ENCODE measurements around the gene NAV3. TPM values are rescaled to one million over a fixed set of nuclear protein-coding genes. Genes with fewer than 3 reads are reported as not detected.

Gene NAV3
- total RNA-seq, 1 experiment from 2014 or later = 6.8 TPM

DNA sequence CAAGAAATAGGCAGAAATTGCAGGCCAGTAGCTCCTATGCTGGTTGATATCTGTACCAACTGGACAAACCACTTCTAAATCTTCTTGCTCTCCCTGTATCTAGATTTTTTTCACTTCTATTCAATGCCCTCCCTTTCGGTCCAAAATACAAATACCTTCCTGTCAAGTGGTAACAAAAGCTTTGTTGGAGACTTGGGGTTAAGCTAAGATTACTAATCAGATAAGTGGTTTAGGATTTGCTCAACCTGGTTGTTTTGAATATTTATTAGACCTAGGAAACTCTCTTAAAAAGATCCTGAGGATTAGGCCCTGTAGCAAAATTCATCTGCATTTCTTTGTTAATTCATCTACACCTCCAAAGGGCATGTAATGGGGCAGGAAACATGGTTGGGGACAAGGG lies 410.1 kb downstream of the NAV3 start:
- ChIA-PET CTCF (no interaction called here), POLR2A (ENCODE audit: unreplicated experiment) (no interaction called here)
- DNase-seq (no peak), ATAC-seq (no peak)
- Histone ChIP-seq H4K20me1 (ENCODE audit: low read length) (no peaks in the 10 kb centered on the region), H3K9me3 (ENCODE audit: low read length) (no peaks in the 10 kb centered on the region), H3K27ac (ENCODE audit: low read length) (no peak overlapping the region), H3K4me1 (ENCODE audit: insufficient read depth, low read length) (no peaks in the 10 kb centered on the region), H3K4me3 (ENCODE audit: low read length) (no peak overlapping the region), H3K9me2 (replicated peaks; ENCODE audit: low read length) (no peaks in the 10 kb centered on the region), H3K4me2 (ENCODE audit: low read length) (no peak overlapping the region), H3K36me3 (ENCODE audit: low read depth, low read length) (no peaks in the 10 kb centered on the region), H2AFZ (ENCODE audit: low read length) (no peak overlapping the region), H3K27me3 (ENCODE audit: low read length) (no peaks in the 10 kb centered on the region), H3F3A (ENCODE audit: low read length, unreplicated experiment) (no peaks in the 10 kb centered on the region), H3K9ac (ENCODE audit: low read length) (no peak overlapping the region), H3K79me2 (ENCODE audit: low read length) (no peaks in the 10 kb centered on the region)
- no TSS peak for BruUV-seq (replicated peaks)
- TF ChIP-seq EZH2phosphoT487 (IDR thresholded peaks at IDR 0.05; ENCODE audit: borderline replicate concordance, low read length) = no peak
- no peak for TF ChIP-seq EZH2 (IDR thresholded peaks at IDR 0.05; ENCODE audit: low read length, unreplicated experiment)
- TF ChIP-seq CTCF (conservative IDR thresholded peaks at IDR 0.05; ENCODE audit: low read depth, low read length) = no peak
- intact Hi-C loops (cut with micrococcal nuclease) = no loop called here

DNA sequence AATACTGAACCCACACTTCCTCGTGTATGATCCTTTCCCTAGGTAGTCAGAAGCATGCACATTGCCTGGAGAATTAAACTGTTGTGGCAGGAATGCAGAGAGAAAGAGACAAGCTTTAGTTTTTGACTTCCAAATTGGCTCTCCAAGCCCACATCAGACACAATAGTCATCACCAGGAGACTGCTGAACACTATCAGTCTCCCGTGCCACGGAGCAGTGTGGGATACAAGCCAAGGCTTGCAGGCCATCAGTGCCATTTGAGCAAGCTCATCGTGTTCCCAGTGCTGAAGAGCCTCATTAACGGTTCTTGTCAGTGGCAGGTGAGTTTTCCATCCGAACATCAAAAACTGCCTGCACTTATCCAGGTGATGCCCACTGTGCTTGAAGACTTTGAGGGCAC lies 410.8 kb downstream of the NAV3 start:
- no peak overlapping the region for H3K9ac ChIP-seq (ENCODE audit: low read length)
- H3K9me2 ChIP-seq (replicated peaks; ENCODE audit: low read length) = no peaks in the 10 kb centered on the region
- CTCF ChIA-PET = no interaction called here
- TF ChIP-seq CTCF (conservative IDR thresholded peaks at IDR 0.05; ENCODE audit: low read depth, low read length) (no peak), EZH2phosphoT487 (IDR thresholded peaks at IDR 0.05; ENCODE audit: borderline replicate concordance, low read length) (no peak), EZH2 (IDR thresholded peaks at IDR 0.05; ENCODE audit: low read length, unreplicated experiment) (no peak)
- intact Hi-C loops (cut with micrococcal nuclease) = no loop called here
- DNase-seq (no peak), ATAC-seq (no peak)
- H3K4me1 ChIP-seq (ENCODE audit: insufficient read depth, low read length) = no peaks in the 10 kb centered on the region
- H3K4me3 ChIP-seq (ENCODE audit: low read length) = no peak overlapping the region
- H3K27me3 ChIP-seq (ENCODE audit: low read length) = no peaks in the 10 kb centered on the region
- no TSS peak for BruUV-seq (replicated peaks)
- no peaks in the 10 kb centered on the region for H3K9me3 ChIP-seq (ENCODE audit: low read length)
- no peaks in the 10 kb centered on the region for H3K79me2 ChIP-seq (ENCODE audit: low read length)
- no peak overlapping the region for H3K27ac ChIP-seq (ENCODE audit: low read length)
- no peaks in the 10 kb centered on the region for H3F3A ChIP-seq (ENCODE audit: low read length, unreplicated experiment)
- POLR2A ChIA-PET (ENCODE audit: unreplicated experiment) = no interaction called here
- H3K4me2 ChIP-seq (ENCODE audit: low read length) = no peak overlapping the region
- H2AFZ ChIP-seq (ENCODE audit: low read length) = no peak overlapping the region
- H3K36me3 ChIP-seq (ENCODE audit: low read depth, low read length) = no peaks in the 10 kb centered on the region
- H4K20me1 ChIP-seq (ENCODE audit: low read length) = no peaks in the 10 kb centered on the region

GRCh38 chr12:78244916-78245507 lies 414.3 kb downstream of the NAV3 start:
- H3K9ac ChIP-seq (ENCODE audit: low read length) = no peak overlapping the region
- H3K9me3 ChIP-seq (ENCODE audit: low read length) = no peaks in the 10 kb centered on the region
- intact Hi-C loops (cut with micrococcal nuclease) = no loop called here
- no peaks in the 10 kb centered on the region for H4K20me1 ChIP-seq (ENCODE audit: low read length)
- no peak overlapping the region for H3K27ac ChIP-seq (ENCODE audit: low read length)
- peaks cover 6% of the 10 kb centered on the region; the same call in 1 of the 2 replicates for H3K4me1 ChIP-seq (ENCODE audit: insufficient read depth, low read length)
- CTCF ChIA-PET = no interaction called here
- H3K4me3 ChIP-seq (ENCODE audit: low read length) = no peak overlapping the region
- ATAC-seq (no peak), DNase-seq (no peak)
- H3K36me3 ChIP-seq (ENCODE audit: low read depth, low read length) = no peaks in the 10 kb centered on the region
- no peak overlapping the region for H2AFZ ChIP-seq (ENCODE audit: low read length)
- H3K9me2 ChIP-seq (replicated peaks; ENCODE audit: low read length) = no peaks in the 10 kb centered on the region
- no peak for TF ChIP-seq EZH2 (IDR thresholded peaks at IDR 0.05; ENCODE audit: low read length, unreplicated experiment)
- TF ChIP-seq EZH2phosphoT487 (IDR thresholded peaks at IDR 0.05; ENCODE audit: borderline replicate concordance, low read length) = no peak
- TF ChIP-seq CTCF (conservative IDR thresholded peaks at IDR 0.05; ENCODE audit: low read depth, low read length) = no peak
- POLR2A ChIA-PET (ENCODE audit: unreplicated experiment) = no interaction called here
- H3F3A ChIP-seq (ENCODE audit: low read length, unreplicated experiment) = no peaks in the 10 kb centered on the region
- no peaks in the 10 kb centered on the region for H3K27me3 ChIP-seq (ENCODE audit: low read length)
- H3K4me2 ChIP-seq (ENCODE audit: low read length) = no peak overlapping the region
- no TSS peak for BruUV-seq (replicated peaks)
- H3K79me2 ChIP-seq (ENCODE audit: low read length) = no peaks in the 10 kb centered on the region

All from PC-3 (cell line).